Loucy (cell line): ENCODE data around the gene HSP90AB1.

Experiments
- EZH2phosphoT487 ChIP-seq: fragments of 200-600 bp; IDR thresholded peaks from 2 replicates; pipeline ENCODE4 v1.6.1; 2018; ENCODE audit warnings: antibody characterized with exemption, mild to moderate bottlenecking, moderate library complexity, borderline replicate concordance
- TF ChIP-seq, protein P1 (sequence below): fragments of 200-600 bp; sonication (generic); conservative IDR thresholded peaks from 2 replicates; pipeline ENCODE4 v1.5.1; 2014; ENCODE audit warnings: mild to moderate bottlenecking, antibody characterized with exemption, low read length

DNA sequence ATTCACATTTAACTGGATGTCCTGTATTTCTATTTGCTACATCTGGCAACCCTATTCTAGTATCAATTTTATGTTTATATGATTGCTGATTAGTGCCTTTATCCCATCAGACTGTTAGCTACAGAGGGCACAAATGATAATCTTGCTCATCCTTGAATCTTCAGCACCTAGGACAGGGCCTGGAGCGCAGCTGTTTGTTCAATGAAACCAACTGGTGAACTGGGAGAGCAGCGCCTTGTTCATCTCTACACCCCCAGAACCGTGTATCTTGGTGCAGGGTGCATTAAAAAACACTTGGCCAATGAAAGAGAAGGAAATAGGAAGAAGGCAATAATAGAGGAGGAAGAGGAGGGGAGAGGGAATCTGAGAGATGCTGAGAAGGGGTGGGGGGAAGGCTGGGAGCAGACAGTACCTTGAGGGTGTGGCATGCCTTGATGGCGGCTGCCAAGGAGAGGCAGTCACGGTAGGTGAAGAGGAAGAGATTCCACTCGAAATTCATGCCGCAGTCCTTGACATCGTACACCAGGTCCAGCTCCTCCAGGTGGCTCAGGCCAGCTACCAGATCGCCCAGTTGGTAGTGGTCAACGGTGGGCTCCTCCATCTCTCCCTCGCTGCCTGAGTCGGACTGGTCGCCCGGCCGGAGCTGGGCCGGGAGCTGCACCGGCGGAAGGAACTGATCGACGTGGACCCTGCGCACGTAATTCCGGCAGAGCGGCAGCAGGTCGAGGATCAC lies 38.8 kb downstream of the HSP90AB1 start:
- TF ChIP-seq, protein P1, sequence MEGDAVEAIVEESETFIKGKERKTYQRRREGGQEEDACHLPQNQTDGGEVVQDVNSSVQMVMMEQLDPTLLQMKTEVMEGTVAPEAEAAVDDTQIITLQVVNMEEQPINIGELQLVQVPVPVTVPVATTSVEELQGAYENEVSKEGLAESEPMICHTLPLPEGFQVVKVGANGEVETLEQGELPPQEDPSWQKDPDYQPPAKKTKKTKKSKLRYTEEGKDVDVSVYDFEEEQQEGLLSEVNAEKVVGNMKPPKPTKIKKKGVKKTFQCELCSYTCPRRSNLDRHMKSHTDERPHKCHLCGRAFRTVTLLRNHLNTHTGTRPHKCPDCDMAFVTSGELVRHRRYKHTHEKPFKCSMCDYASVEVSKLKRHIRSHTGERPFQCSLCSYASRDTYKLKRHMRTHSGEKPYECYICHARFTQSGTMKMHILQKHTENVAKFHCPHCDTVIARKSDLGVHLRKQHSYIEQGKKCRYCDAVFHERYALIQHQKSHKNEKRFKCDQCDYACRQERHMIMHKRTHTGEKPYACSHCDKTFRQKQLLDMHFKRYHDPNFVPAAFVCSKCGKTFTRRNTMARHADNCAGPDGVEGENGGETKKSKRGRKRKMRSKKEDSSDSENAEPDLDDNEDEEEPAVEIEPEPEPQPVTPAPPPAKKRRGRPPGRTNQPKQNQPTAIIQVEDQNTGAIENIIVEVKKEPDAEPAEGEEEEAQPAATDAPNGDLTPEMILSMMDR: no peak
- TF ChIP-seq EZH2phosphoT487: no peak
